IgD-negative memory B cell (primary cell): Measurements from ENCODE around the gene MICU1. TPM values are rescaled to one million over a fixed set of nuclear protein-coding genes. Genes with fewer than 3 reads are reported as not detected.
A peak's percentile ranks its signal among the peaks of the same experiment; 100 is the strongest.
"Not testable (repeated sequence)": the region's sequence is repeated elsewhere in the genome, so short reads cannot be mapped to it uniquely, and the experiment has no call there.

Experiments used
- H3K27ac Mint-ChIP-seq, 3 donors: one replicate each; pipeline ENCODE4 v1.8.0; 2020 to 2022; ENCODE audit warnings: mild to moderate bottlenecking in 3 of 3, mixed read lengths in 3 of 3, moderate library complexity in 1 of 3
- H3K27me3 Mint-ChIP-seq: one replicate; pipeline ENCODE4 v1.8.0; 2021; ENCODE audit warnings: mixed read lengths
- H3K36me3 Mint-ChIP-seq: one replicate; pipeline ENCODE4 v1.8.0; 2020; ENCODE audit warnings: mild to moderate bottlenecking, mixed read lengths
- H3K4me1 Mint-ChIP-seq, 3 donors: one replicate each; pipeline ENCODE4 v1.8.0; 2020 to 2022; ENCODE audit warnings: mixed read lengths in 3 of 3, mild to moderate bottlenecking in 1 of 3
- H3K4me3 Mint-ChIP-seq, 4 donors: one replicate each; pipeline ENCODE4 v1.8.0; 2020 to 2022; ENCODE audit warnings: mild to moderate bottlenecking in 4 of 4, mixed read lengths in 4 of 4, moderate library complexity in 3 of 4
- H3K9me3 Mint-ChIP-seq, 3 donors: one replicate each; pipeline ENCODE4 v1.8.0; 2020 to 2021; ENCODE audit warnings: mixed read lengths in 3 of 3, mild to moderate bottlenecking in 1 of 3
- polyA plus RNA-seq: library from polyadenylated mRNA; unstranded; fragments of 300-500 nt; fragmentation: Illumina TruSeq; gene quantifications from one replicate; pipeline ENCODE4 v1.2.3, GENCODE V29; 2021

The MICU1 gene, protein sequence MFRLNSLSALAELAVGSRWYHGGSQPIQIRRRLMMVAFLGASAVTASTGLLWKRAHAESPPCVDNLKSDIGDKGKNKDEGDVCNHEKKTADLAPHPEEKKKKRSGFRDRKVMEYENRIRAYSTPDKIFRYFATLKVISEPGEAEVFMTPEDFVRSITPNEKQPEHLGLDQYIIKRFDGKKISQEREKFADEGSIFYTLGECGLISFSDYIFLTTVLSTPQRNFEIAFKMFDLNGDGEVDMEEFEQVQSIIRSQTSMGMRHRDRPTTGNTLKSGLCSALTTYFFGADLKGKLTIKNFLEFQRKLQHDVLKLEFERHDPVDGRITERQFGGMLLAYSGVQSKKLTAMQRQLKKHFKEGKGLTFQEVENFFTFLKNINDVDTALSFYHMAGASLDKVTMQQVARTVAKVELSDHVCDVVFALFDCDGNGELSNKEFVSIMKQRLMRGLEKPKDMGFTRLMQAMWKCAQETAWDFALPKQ
- 24.4 TPM for polyA plus RNA-seq

DNA sequence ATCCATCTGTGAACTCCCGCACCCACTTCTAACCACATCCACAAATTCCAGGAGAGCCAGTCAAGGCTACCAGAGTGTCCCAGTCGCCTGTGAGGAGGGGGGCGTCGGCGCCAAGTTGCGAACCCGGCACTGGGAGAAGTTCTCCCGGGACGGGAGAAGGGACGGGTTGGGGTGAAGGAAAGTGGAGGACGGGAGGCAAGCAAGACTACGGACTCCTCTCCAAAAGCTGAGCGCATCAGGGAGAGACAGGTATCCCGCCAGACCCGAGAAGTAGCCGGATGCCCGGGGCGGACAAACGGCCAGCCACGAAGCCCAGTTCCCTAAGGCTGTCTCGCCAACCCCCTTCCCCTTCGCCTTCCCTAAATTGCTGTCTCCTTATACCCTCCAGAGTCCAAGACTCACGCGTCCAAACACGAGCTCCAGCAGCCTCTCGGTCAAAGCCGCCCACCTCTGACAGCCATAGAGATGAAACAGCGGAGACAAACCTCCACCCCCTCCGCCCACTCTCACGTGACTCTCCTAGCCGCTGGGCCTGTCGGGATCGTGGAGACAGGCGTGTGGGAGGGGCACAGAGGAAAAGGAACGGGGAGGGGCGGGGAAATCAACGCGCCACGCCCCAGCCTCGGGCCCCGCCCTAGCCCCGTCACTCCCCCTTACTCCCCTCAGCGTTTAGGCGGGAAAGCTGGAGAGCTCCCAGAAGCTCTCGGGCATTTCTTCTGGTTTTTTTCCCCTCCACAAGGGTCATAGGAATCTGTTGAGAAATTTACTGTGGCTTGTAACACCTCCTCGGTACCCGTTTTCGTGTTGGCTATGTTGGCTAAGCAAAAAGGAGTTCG lies at the start of gene MICU1:
Gene MICU1, minus strand, starts transcription at position 472 of the 836 bp plus-strand sequence. CDS start 59,286 bp downstream, outside the sequence.
- peaks cover 11 to 15% (median 12%) of the 10 kb centered on the region in 3 donors for H3K4me1 Mint-ChIP-seq
- peak within 1 kb of the TSS; percentile 71 to 92 (median 83) for H3K27ac Mint-ChIP-seq
- no peaks in the 10 kb centered on the region for H3K27me3 Mint-ChIP-seq
- no peaks in the 10 kb centered on the region for H3K9me3 Mint-ChIP-seq
- H3K36me3 Mint-ChIP-seq, result peaks cover under 1% of the 10 kb centered on the region
- H3K4me3 Mint-ChIP-seq, result peak within 1 kb of the TSS; percentile 97 to 99 (median 98)

GRCh38 chr10:72674174-72674573 lies 48.3 kb upstream of the MICU1 start:
- H3K27me3 Mint-ChIP-seq, H3K4me1 Mint-ChIP-seq, H3K4me3 Mint-ChIP-seq, H3K9me3 Mint-ChIP-seq, H3K27ac Mint-ChIP-seq, H3K36me3 Mint-ChIP-seq: not testable (repeated sequence)

GRCh38 chr10:72673280-72673679 lies 47.4 kb upstream of the MICU1 start:
- peaks cover 0 to 2% (median 0%) of the 10 kb centered on the region in 3 donors for H3K4me1 Mint-ChIP-seq

DNA sequence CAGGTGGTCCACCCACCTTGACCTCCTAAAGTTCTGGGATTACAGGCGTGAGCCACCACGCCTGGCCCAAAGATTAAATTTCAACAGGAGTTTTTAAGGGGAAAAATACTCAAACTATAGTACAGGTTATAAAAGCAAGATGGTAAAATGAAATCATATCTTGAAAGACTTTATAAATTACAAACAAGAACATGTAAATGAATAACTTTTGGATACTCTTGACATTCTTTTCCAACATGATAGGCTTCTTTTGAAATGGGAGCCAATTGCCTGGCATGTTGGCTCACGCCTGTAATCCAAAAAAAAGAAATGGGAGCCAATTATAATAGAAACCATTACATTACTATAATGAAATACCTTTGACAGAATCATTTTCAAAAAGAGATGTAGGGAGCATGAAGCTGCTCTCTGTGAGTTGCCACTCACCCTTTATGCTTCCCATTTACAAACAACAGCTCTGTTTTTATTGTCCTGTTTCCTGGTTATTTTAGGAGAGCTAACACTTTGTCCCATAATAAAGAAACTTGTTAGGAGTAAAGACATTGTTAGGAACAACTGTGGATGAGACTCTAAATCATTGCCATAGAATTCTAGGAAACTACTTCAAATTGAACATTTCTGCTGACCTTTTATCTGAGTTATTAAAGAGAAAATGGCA lies 41.5 kb upstream of the MICU1 start:
- H3K27me3 Mint-ChIP-seq, result no peaks in the 10 kb centered on the region
- no peak overlapping the region for H3K27ac Mint-ChIP-seq
- no peak overlapping the region for H3K4me3 Mint-ChIP-seq
- H3K9me3 Mint-ChIP-seq, result peaks cover 0 to 2% (median 0%) of the 10 kb centered on the region in 3 donors
- no peaks in the 10 kb centered on the region for H3K36me3 Mint-ChIP-seq
- H3K4me1 Mint-ChIP-seq, result no peaks in the 10 kb centered on the region

More at GRCh38 chr10:72673280-72673679, 47.4 kb upstream of the MICU1 start:
- Mint-ChIP-seq H3K4me3 (no peak overlapping the region), H3K9me3 (peaks cover 0 to 1% (median 0%) of the 10 kb centered on the region in 3 donors), H3K27me3 (no peaks in the 10 kb centered on the region), H3K36me3 (no peaks in the 10 kb centered on the region), H3K27ac (no peak overlapping the region)

DNA sequence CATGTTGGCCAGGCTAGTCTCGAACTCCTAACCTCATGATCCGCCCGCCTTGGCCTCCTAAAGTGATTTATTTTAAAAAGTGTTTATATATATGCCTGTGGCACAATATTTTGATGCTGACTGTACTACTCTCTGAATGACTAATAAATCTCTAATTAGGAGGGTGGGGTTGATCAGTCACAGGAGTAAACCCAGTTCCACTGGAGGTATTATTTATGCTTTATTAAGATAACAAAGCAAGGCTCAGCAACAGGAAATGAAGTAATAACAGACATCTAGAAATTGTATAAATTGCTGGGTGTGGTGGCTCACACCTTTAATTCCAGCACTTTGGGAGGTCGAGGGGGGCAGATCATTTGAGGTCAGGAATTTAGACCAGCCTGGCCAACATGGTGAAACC lies 40.0 kb upstream of the MICU1 start:
- no peaks in the 10 kb centered on the region for H3K4me1 Mint-ChIP-seq
- H3K27ac Mint-ChIP-seq, result no peak overlapping the region

DNA sequence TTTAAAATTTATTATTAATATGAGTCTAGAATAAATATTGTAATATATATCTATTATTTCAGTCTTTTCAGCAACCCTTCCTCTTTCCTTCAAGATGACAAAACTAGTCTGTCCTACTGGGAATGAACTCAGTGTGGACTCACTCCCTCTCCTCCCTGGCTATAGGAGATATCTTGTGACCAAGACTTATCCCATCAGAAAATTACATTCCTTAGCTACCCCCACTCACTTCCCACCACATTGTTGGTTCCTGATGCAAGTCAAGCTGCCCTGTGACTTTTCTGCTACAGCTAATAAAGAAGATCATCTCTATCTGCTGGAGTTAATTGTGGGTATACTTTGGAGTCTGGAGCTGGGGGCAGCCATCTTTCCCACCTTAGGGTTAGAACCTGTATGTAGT lies 38.1 kb upstream of the MICU1 start:
- H3K4me3 Mint-ChIP-seq, result no peak overlapping the region
- no peak overlapping the region for H3K27ac Mint-ChIP-seq
- no peaks in the 10 kb centered on the region for H3K4me1 Mint-ChIP-seq
- H3K9me3 Mint-ChIP-seq, result peaks cover 0 to 4% (median 0%) of the 10 kb centered on the region in 3 donors
- no peaks in the 10 kb centered on the region for H3K36me3 Mint-ChIP-seq
- no peaks in the 10 kb centered on the region for H3K27me3 Mint-ChIP-seq

More for the DNA sequence above, 40.0 kb upstream of the MICU1 start:
- Mint-ChIP-seq H3K27me3 (no peaks in the 10 kb centered on the region), H3K36me3 (no peaks in the 10 kb centered on the region), H3K9me3 (peaks cover 0 to 4% (median 0%) of the 10 kb centered on the region in 3 donors), H3K4me3 (no peak overlapping the region)

- no peak overlapping the region for H3K27ac Mint-ChIP-seq
- peaks cover 2% of the 10 kb centered on the region for H3K27me3 Mint-ChIP-seq
- peaks cover 0 to 4% (median 0%) of the 10 kb centered on the region in 3 donors for H3K9me3 Mint-ChIP-seq
- H3K36me3 Mint-ChIP-seq, result no peaks in the 10 kb centered on the region
- no peak overlapping the region for H3K4me3 Mint-ChIP-seq
- H3K4me1 Mint-ChIP-seq, result no peaks in the 10 kb centered on the region
Measured at GRCh38 chr10:72661431-72661830, 35.6 kb upstream of the MICU1 start.

- Mint-ChIP-seq H3K4me3 (no peak overlapping the region), H3K4me1 (no peaks in the 10 kb centered on the region), H3K27me3 (peaks cover 2% of the 10 kb centered on the region), H3K36me3 (no peaks in the 10 kb centered on the region), H3K9me3 (peaks cover 0 to 4% (median 0%) of the 10 kb centered on the region in 3 donors), H3K27ac (no peak overlapping the region)
Measured at GRCh38 chr10:72660220-72660619, 34.3 kb upstream of the MICU1 start.

DNA sequence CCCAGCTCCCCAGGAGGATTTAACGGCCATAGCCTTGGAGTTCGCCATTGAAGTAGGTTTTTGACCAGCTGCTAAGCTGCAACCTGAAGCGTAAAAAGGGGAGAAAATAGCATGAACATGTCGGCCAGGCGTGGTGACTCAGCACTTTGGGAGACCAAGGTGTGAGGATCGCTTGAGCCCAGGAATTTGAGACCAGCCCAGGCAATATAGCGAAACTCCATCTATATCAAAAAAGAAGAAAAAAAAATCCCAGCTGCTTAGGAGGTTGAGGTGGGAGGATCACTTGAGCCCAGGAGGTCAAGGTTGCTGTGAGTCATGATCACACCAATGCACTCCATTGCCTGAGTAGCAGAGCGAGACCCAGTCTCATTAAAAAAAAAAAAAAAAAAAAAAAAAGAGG lies 33.8 kb upstream of the MICU1 start:
- Mint-ChIP-seq H3K27me3 (peaks cover 2% of the 10 kb centered on the region), H3K4me1 (no peaks in the 10 kb centered on the region), H3K36me3 (no peaks in the 10 kb centered on the region), H3K27ac (no peak overlapping the region), H3K4me3 (no peak overlapping the region), H3K9me3 (peaks cover 0 to 4% (median 0%) of the 10 kb centered on the region in 3 donors)

DNA sequence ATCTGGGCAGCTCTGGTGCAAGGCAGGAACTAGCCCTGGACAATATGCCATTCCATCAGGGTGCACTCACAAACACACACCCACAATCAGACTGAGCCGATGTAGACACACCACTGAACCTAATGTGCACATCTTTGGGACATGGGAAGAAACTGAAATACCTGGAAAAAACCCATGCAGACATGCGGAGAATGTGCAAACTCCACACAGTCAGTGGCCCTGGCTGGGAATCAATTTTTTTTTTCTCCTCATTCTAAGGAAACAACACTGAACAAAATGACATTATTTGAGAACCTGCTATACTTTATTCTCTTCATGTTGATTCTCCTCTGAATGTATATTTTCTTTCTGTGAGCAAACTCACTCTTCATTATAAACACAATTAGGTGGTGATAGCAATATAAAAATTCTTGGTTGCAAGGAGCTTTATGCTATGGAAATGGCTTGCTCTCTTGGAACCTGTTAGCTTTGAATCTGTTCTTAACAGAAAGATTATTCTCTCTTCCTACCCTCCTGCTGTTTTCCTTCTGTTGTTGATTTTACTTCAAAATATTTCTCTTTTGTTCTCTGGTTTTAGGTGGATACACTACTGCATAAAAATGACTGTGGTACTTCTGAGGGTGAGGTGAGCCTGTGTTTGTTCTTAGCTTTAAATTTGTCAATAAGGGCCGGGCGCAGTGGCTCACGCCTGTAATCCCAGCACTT lies 33.0 kb upstream of the MICU1 start:
- no peak overlapping the region for H3K27ac Mint-ChIP-seq
- H3K9me3 Mint-ChIP-seq, result peaks cover 0 to 2% (median 0%) of the 10 kb centered on the region in 3 donors
- no peaks in the 10 kb centered on the region for H3K36me3 Mint-ChIP-seq
- peaks cover 2% of the 10 kb centered on the region for H3K27me3 Mint-ChIP-seq
- H3K4me1 Mint-ChIP-seq, result no peaks in the 10 kb centered on the region
- H3K4me3 Mint-ChIP-seq, result no peak overlapping the region

GRCh38 chr10:72654720-72655119 lies 28.8 kb upstream of the MICU1 start:
- Mint-ChIP-seq H3K4me1 (no peaks in the 10 kb centered on the region), H3K36me3 (no peaks in the 10 kb centered on the region), H3K27ac (no peak overlapping the region), H3K9me3 (no peaks in the 10 kb centered on the region), H3K27me3 (peaks cover 2% of the 10 kb centered on the region), H3K4me3 (no peak overlapping the region)

- H3K4me3 Mint-ChIP-seq, result no peak overlapping the region
- peak overlapping the region in 1 of 3 donors; percentile 1 for H3K27ac Mint-ChIP-seq
- no peaks in the 10 kb centered on the region for H3K36me3 Mint-ChIP-seq
- no peaks in the 10 kb centered on the region for H3K9me3 Mint-ChIP-seq
- peaks cover 0 to 2% (median 0%) of the 10 kb centered on the region in 3 donors for H3K4me1 Mint-ChIP-seq
- peaks cover 2% of the 10 kb centered on the region for H3K27me3 Mint-ChIP-seq
Measured at GRCh38 chr10:72653383-72654096, 27.7 kb upstream of the MICU1 start.

- Mint-ChIP-seq H3K4me1 (peaks cover 0 to 2% (median 0%) of the 10 kb centered on the region in 3 donors), H3K36me3 (no peaks in the 10 kb centered on the region), H3K4me3 (no peak overlapping the region), H3K27me3 (no peaks in the 10 kb centered on the region), H3K9me3 (peaks cover 0 to 1% (median 0%) of the 10 kb centered on the region in 3 donors), H3K27ac (no peak overlapping the region)
Measured at GRCh38 chr10:72649291-72649690, 23.4 kb upstream of the MICU1 start.

DNA sequence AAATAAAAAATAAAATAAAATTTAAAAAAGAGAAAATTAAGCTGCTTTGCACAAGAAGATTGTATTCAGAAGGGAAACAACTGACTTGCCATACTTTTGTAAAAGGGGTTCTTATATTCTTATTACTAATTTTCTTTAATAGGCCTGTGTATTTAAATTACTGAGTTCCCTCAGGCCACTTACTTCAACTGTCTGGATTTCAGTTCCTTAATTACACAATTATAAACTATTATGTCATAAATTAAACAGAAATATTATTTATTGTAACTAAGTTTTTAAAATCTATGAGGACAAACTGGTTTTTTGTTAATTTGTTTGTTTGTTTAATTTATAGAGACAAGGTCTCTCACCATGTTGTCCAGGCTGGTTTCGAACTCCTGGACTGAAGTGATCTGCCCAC lies 22.4 kb upstream of the MICU1 start:
- Mint-ChIP-seq H3K4me1 (peaks cover 0 to 2% (median 0%) of the 10 kb centered on the region in 3 donors), H3K27ac (no peak overlapping the region), H3K36me3 (no peaks in the 10 kb centered on the region), H3K27me3 (no peaks in the 10 kb centered on the region), H3K4me3 (no peak overlapping the region), H3K9me3 (peaks cover 0 to 1% (median 0%) of the 10 kb centered on the region in 3 donors)
